H1 (cell line): Measurements from ENCODE around the gene CTIF. TPM values are rescaled to one million over a fixed set of nuclear protein-coding genes. Genes with fewer than 3 reads are reported as not detected.

Source experiments
- CTCF ChIA-PET: fragments of 300-600 bp; sonication (Branson Sonifier 250); formaldehyde crosslinking; loops from one replicate; lab custom pipeline; 2021; ENCODE audit not compliant: partially characterized antibody; lab: Charles Lee
- POLR2A ChIA-PET: fragments of 300-600 bp; sonication (Branson Sonifier 250); formaldehyde crosslinking; loops from one replicate; lab custom pipeline; 2021; ENCODE audit warnings: inconsistent platforms; ENCODE audit not compliant: partially characterized antibody; lab: Charles Lee
- DNase-seq, 2 experiments: peaks; one replicate each; pipeline versions ENCODE4 v3.0.0 to v3.0.0-alpha.2; 2010 to 2022; ENCODE audit warnings: low spot score in 2 of 2, low read depth in 1 of 2, mixed read lengths in 1 of 2
- FAIRE-seq: peaks from 2 replicates; lab custom pipeline; 2011; peaks lifted over from hg19 to GRCh38; lab: Jason Lieb, UNC
- H2AFZ ChIP-seq: 2 replicates; pipeline ENCODE4 v1.8.1; 2012; ENCODE audit warnings: low read length, inconsistent platforms
- H2AK5ac ChIP-seq: 2 replicates; pipeline ENCODE4 v1.6.1; 2013; ENCODE audit warnings: low read depth, low read length
- H2BK120ac ChIP-seq: replicated peaks from 2 replicates; pipeline ENCODE3; 2013; ENCODE audit warnings: low read depth, low read length, inconsistent platforms
- H2BK12ac ChIP-seq: 2 replicates; pipeline ENCODE4 v1.6.1; 2013; ENCODE audit warnings: low read depth, low read length
- H2BK15ac ChIP-seq: 2 replicates; pipeline ENCODE4 v1.6.1; 2013; ENCODE audit warnings: low read length
- H2BK20ac ChIP-seq: 2 replicates; pipeline ENCODE4 v1.6.1; 2013; ENCODE audit warnings: low read length
- H2BK5ac ChIP-seq: 2 replicates; pipeline ENCODE4 v1.6.1; 2013; ENCODE audit warnings: low read depth, low read length
- H3K14ac ChIP-seq: 2 replicates; pipeline ENCODE4 v1.6.1; 2013; ENCODE audit warnings: inconsistent platforms; ENCODE audit not compliant: insufficient read length
- H3K18ac ChIP-seq: 2 replicates; pipeline ENCODE4 v1.6.1; 2013; ENCODE audit warnings: low read length; ENCODE audit errors: extremely low read depth
- H3K23ac ChIP-seq: 2 replicates; pipeline ENCODE4 v1.6.1; 2013; ENCODE audit warnings: inconsistent platforms; ENCODE audit not compliant: insufficient read length
- H3K23me2 ChIP-seq: 2 replicates; pipeline ENCODE4 v1.6.1; 2013; ENCODE audit warnings: low read depth, low read length
- H3K27ac ChIP-seq: 2 replicates; pipeline ENCODE4 v1.6.1; 2011; ENCODE audit warnings: low read depth, low read length, inconsistent platforms
- H3K27me3 ChIP-seq, 4 experiments: replicated peaks in 1 of 4; 1 replicate in 1 of 4; 2 replicates in 3 of 4; pipeline versions ENCODE4 v1.6.1 to v1.8.1; 2011 to 2013; ENCODE audit warnings: low read length in 3 of 4, mild to moderate bottlenecking in 3 of 4, inconsistent platforms in 2 of 4, mixed read lengths in 2 of 4, moderate library complexity in 1 of 4; ENCODE audit not compliant: control insufficient read depth in 3 of 4, insufficient read depth in 3 of 4; ENCODE audit errors: extremely low read depth in 1 of 4
- H3K36me3 ChIP-seq, 4 experiments: 2 replicates each; pipeline versions ENCODE4 v1.6.1 to v1.8.1; 2011 to 2013; ENCODE audit warnings: mild to moderate bottlenecking in 4 of 4, low read length in 3 of 4, moderate library complexity in 2 of 4, control low read depth in 1 of 4, inconsistent platforms in 1 of 4; ENCODE audit not compliant: insufficient read depth in 4 of 4, control insufficient read depth in 2 of 4
- H3K4ac ChIP-seq: replicated peaks from 2 replicates; pipeline ENCODE3; 2013; ENCODE audit warnings: low read length, low read depth, mixed read lengths, inconsistent platforms; ENCODE audit not compliant: insufficient read length
- H3K4me1 ChIP-seq, 4 experiments: replicated peaks in 1 of 4; 1 replicate in 1 of 4; 2 replicates in 3 of 4; pipeline versions ENCODE4 v1.6.1 to v1.8.1; 2011 to 2013; ENCODE audit warnings: low read length in 3 of 4, inconsistent platforms in 2 of 4, mixed read lengths in 1 of 4; ENCODE audit not compliant: insufficient read depth in 4 of 4, control insufficient read depth in 3 of 4
- H3K4me2 ChIP-seq, 2 experiments: 2 replicates each; pipeline versions ENCODE4 v1.6.1 to v1.8.1; 2011 to 2013; ENCODE audit warnings: low read depth in 2 of 2, low read length in 2 of 2, control low read depth in 1 of 2, inconsistent platforms in 1 of 2, mild to moderate bottlenecking in 1 of 2; ENCODE audit not compliant: insufficient read depth in 1 of 2
- H3K4me3 ChIP-seq, 4 experiments: fragments of 200-600, 300-600 bp in 1 of 4; sonication (generic), shearing (Covaris generic), sonication (Bioruptor Twin) in 1 of 4; 2 replicates each; pipeline versions ENCODE4 v1.5.1 to v1.8.1; 2011 to 2016; ENCODE audit warnings: low read length in 4 of 4, low read depth in 3 of 4, control low read depth in 2 of 4, inconsistent platforms in 2 of 4, mild to moderate bottlenecking in 2 of 4, mixed read lengths in 1 of 4, moderate library complexity in 1 of 4; ENCODE audit not compliant: insufficient read depth in 2 of 4; ENCODE audit errors: extremely low read depth in 1 of 4
- H3K56ac ChIP-seq: replicated peaks from 2 replicates; pipeline ENCODE3; 2013; ENCODE audit warnings: low read depth, mild to moderate bottlenecking, mixed read lengths, low read length, inconsistent platforms; ENCODE audit not compliant: insufficient read length
- H3K79me1 ChIP-seq: 2 replicates; pipeline ENCODE4 v1.6.1; 2013; ENCODE audit warnings: low read depth, low read length, control low read depth
- H3K79me2 ChIP-seq, 2 experiments: 2 replicates each; pipeline versions ENCODE4 v1.6.1 to v1.8.1; 2012 to 2013; ENCODE audit warnings: low read length in 2 of 2, mild to moderate bottlenecking in 2 of 2, inconsistent platforms in 1 of 2; ENCODE audit not compliant: insufficient read depth in 2 of 2, control insufficient read depth in 1 of 2
- H3K9ac ChIP-seq, 4 experiments: replicated peaks in 1 of 4; 1 replicate in 1 of 4; 2 replicates in 3 of 4; pipeline versions ENCODE4 v1.6.1 to v1.8.1; 2011 to 2013; ENCODE audit warnings: low read depth in 3 of 4, low read length in 3 of 4, control low read depth in 2 of 4, mild to moderate bottlenecking in 2 of 4, moderate library complexity in 2 of 4, inconsistent platforms in 1 of 4; ENCODE audit errors: extremely low read depth in 1 of 4
- H3K9me3 ChIP-seq, 2 experiments: 2 replicates each; pipeline versions ENCODE4 v1.6.1 to v1.8.1; 2012 to 2013; ENCODE audit warnings: mild to moderate bottlenecking in 2 of 2, moderate library complexity in 2 of 2, control low read depth in 1 of 2, inconsistent platforms in 1 of 2, low read depth in 1 of 2, low read length in 1 of 2, mixed read lengths in 1 of 2; ENCODE audit not compliant: insufficient read depth in 2 of 2
- H4K20me1 ChIP-seq, 2 experiments: replicated peaks in 1 of 2; 2 replicates each; pipeline versions ENCODE3 to v1.8.1; 2011 to 2013; ENCODE audit warnings: inconsistent platforms in 2 of 2, low read length in 2 of 2, mild to moderate bottlenecking in 1 of 2; ENCODE audit not compliant: insufficient read depth in 2 of 2, control insufficient read depth in 1 of 2
- H4K5ac ChIP-seq: 2 replicates; pipeline ENCODE4 v1.6.1; 2013; ENCODE audit warnings: low read length, low read depth, mixed read lengths, inconsistent platforms; ENCODE audit not compliant: insufficient read length
- H4K8ac ChIP-seq: 2 replicates; pipeline ENCODE4 v1.8.0; 2013; ENCODE audit warnings: mild to moderate bottlenecking, moderate library complexity, low read length, inconsistent platforms; ENCODE audit not compliant: insufficient read depth; ENCODE audit errors: extremely low read depth
- H4K91ac ChIP-seq: replicated peaks from 2 replicates; pipeline ENCODE3; 2013; ENCODE audit warnings: low read length, mixed read lengths, inconsistent platforms; ENCODE audit not compliant: insufficient read length
- CEBPB ChIP-seq: IDR thresholded peaks from 2 replicates; pipeline ENCODE4 v1.6.1; 2012; ENCODE audit warnings: low read depth, low read length
- CHD2 ChIP-seq: IDR thresholded peaks from 2 replicates; pipeline ENCODE4 v1.6.1; 2012; ENCODE audit warnings: low read length, improper control_type of control experiment
- RNF2 ChIP-seq: fragments of 200-900, 300-1000 bp; sonication (generic); IDR thresholded peaks from 2 replicates; pipeline ENCODE4 v1.7.1; 2016; ENCODE audit warnings: borderline replicate concordance, low read depth, mild to moderate bottlenecking, antibody characterized with exemption, low read length; ENCODE audit not compliant: poor library complexity, severe bottlenecking; ENCODE audit errors: missing control alignments
- SP2 ChIP-seq: IDR thresholded peaks from 2 replicates; pipeline ENCODE4 v1.6.1; 2012; ENCODE audit warnings: mild to moderate bottlenecking, low read length, inconsistent platforms
- TEAD4 ChIP-seq: IDR thresholded peaks from 2 replicates; pipeline ENCODE4 v1.6.1; 2012; ENCODE audit warnings: low read depth, low read length, inconsistent platforms, mixed read lengths
- WGBS, 2 experiments: shearing (Covaris generic) in 1 of 2; methylation state at CpG; one replicate each; pipeline versions ENCODE4 v1.1.6 to v1.1.7; 2013 to 2015; ENCODE audit warnings: low lambda C conversion rate in 2 of 2, mixed read lengths in 2 of 2, inconsistent platforms in 1 of 2, low coverage in 1 of 2, missing lambda C conversion rate in 1 of 2; ENCODE audit not compliant: insufficient replicate concordance in 2 of 2, insufficient coverage in 1 of 2, insufficient read length in 1 of 2; ENCODE audit errors: extremely low coverage in 1 of 2, missing lambda C conversion rate in 1 of 2; 5-methylcytosine and 5-hydroxymethylcytosine counted together
- polyA plus RNA-seq, 7 experiments: library from polyadenylated mRNA; depleted of rRNA in 3 of 7; stranded (reverse) in 5 of 7; unstranded in 2 of 7; fragments of >200 nt in 5 of 7; fragments of 200-250 nt in 2 of 7; gene quantifications; 1 replicate in 5 of 7; 2 replicates in 1 of 7; 4 replicates in 1 of 7; pipeline versions ENCODE4 v1.2.1 to v1.2.3, GENCODE V29; 2011 to 2013; ENCODE audit warnings: missing spikeins in 2 of 7, mixed read lengths in 2 of 7
- total RNA-seq: library from RNA; stranded (reverse); fragmentation: NEBNext Ultra II Directional; extraction: Animal tissue kit (Norgen Biotek cat#: 25700); gene quantifications from 2 replicates; pipeline ENCODE4 v1.2.1, GENCODE V29; 2021
- TF ChIP-seq, protein P1 (sequence below): IDR thresholded peaks from 2 replicates; pipeline ENCODE4 v1.6.1; 2012; ENCODE audit warnings: inconsistent platforms

Gene CTIF
- total and polyA plus RNA-seq, 2 of the 8 experiments (the other 6 are each of a cell fraction or from before 2014, with no cell fraction given) = 9.0 to 17.8 TPM

DNA sequence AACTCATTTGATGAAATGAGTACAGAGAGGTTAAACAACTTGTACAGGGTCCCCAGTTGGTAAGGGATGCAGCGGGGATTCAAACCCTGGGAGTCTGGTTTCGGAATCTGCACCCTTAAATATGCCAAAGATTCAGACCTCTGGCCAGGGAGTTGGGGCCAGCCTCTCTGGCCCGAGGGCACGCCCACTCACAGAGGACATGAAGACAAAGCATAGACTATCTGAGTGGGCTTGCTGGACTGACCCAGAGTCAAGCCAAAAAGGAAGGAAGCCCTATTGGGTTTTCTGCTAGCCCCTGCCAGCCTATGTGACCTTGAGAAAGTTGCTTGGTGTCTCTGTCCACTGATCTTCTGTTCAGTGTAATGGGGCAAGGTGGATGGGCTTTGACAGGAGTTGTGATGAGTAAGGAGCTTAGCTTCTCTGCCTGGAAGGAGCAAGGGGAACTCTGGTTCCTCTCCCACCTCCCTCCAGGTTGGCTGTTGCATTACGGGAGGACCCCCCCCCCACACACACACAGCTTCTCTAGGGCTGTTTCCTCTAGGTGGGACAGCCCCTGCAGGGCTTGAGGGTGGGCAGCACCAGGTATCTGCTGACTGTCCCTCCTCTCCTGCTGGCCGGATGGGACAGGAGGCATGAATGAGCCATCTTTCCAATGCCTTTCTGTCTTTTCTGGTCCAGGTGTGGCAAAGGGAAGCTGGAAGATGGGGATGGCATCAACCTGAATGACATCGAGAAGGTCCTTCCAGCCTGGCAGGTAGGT, 131.3 kb downstream of the CTIF start:
- CTCF ChIA-PET = interaction anchor here (0.6 to 2.9 kb wide), 2 partner anchors 194 to 356 kb away, joined by 3 to 8 read pairs; no protein-coding TSS in a partner anchor
- Histone ChIP-seq H2BK15ac (no peak overlapping the region), H3K4me3 (no peak overlapping the region), H3K79me2 (no peaks in the 10 kb centered on the region), H3K9ac (no peak overlapping the region), H3K56ac (no peak overlapping the region), H3K79me1 (no peaks in the 10 kb centered on the region), H2AFZ (no peak overlapping the region), H3K9me3 (peaks cover 5 to 13% of the 10 kb centered on the region in 2 experiments; a peak in 3 of 4 replicates), H3K23me2 (no peaks in the 10 kb centered on the region), H3K23ac (no peak overlapping the region), H3K4me2 (no peak overlapping the region), H3K36me3 (peaks cover 0 to 10% (median 4%) of the 10 kb centered on the region in 4 experiments; a peak in 4 of 8 replicates), H2BK20ac (no peak overlapping the region), H3K27ac (no peak overlapping the region), H2AK5ac (no peak overlapping the region), H2BK120ac (no peak overlapping the region), H3K18ac (no peak overlapping the region), H4K5ac (no peak overlapping the region), H3K4me1 (no peaks in the 10 kb centered on the region; a peak in 1 of 7 replicates), H4K8ac (no peak overlapping the region; the same call in 1 of the 2 replicates), H2BK5ac (no peak overlapping the region), H3K4ac (no peak overlapping the region), H4K20me1 (no peaks in the 10 kb centered on the region), H3K14ac (no peak overlapping the region), H2BK12ac (no peak overlapping the region), H4K91ac (no peak overlapping the region), H3K27me3 (no peaks in the 10 kb centered on the region)
- POLR2A ChIA-PET = no interaction called here
- FAIRE-seq = no peak
- 91% methylated on average over 7 of the region's 7 CpGs; no CpG with 5 or more reads in 1 of the 2 experiments for WGBS, 2 experiments
- DNase-seq = no peak
- no peak for TF ChIP-seq SP2
- TF ChIP-seq CHD2 = no peak
- TF ChIP-seq, protein P1, sequence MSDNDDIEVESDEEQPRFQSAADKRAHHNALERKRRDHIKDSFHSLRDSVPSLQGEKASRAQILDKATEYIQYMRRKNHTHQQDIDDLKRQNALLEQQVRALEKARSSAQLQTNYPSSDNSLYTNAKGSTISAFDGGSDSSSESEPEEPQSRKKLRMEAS = no peak
- TF ChIP-seq TEAD4 = no peak
- no peak for TF ChIP-seq CEBPB
- no peak for TF ChIP-seq RNF2
